OCI-LY7 (cell line): Measurements from ENCODE around the gene SPART. TPM values are rescaled to one million over a fixed set of nuclear protein-coding genes. Genes with fewer than 3 reads are reported as not detected.

Experiments used
- BruUV-seq: library from RNA; stranded (reverse); fragments of 400-500 nt; replicated peaks from 2 replicates; lab custom pipeline; 2021; lab: Mats Ljungman, UMichigan
- CTCF ChIA-PET: fragments of 300-600 bp; sonication (Branson Sonifier 250); formaldehyde crosslinking; loops from one replicate; lab custom pipeline; 2022; ENCODE audit warnings: antibody characterized with exemption; ENCODE audit not compliant: unreplicated experiment; lab: Charles Lee
- POLR2A ChIA-PET: fragments of 300-600 bp; sonication (Branson Sonifier 250); formaldehyde crosslinking; loops from one replicate; lab custom pipeline; 2022; ENCODE audit warnings: antibody characterized with exemption; lab: Charles Lee
- DNase-seq: peaks from one replicate; pipeline ENCODE4 v3.0.0-alpha.2; 2015; ENCODE audit warnings: low spot score
- H2AFZ ChIP-seq: fragments of 200-600 bp; sonication (generic), shearing (Covaris generic); 2 replicates; pipeline ENCODE4 v1.6.1; 2014; ENCODE audit warnings: mild to moderate bottlenecking, antibody characterized with exemption, low read length, moderate library complexity
- H3K27ac ChIP-seq: fragments of 200-600 bp; sonication (generic); 2 replicates; pipeline ENCODE4 v1.5.1; 2014; ENCODE audit warnings: mixed run types, low read depth, mild to moderate bottlenecking, moderate library complexity, low read length, inconsistent platforms; ENCODE audit not compliant: poor library complexity, severe bottlenecking
- H3K36me3 ChIP-seq: fragments of 200-600 bp; sonication (generic); 2 replicates; pipeline ENCODE4 v1.6.1; 2014; ENCODE audit warnings: mild to moderate bottlenecking, antibody characterized with exemption, low read length, moderate library complexity, mixed read lengths; ENCODE audit not compliant: insufficient read depth
- H3K4me1 ChIP-seq: fragments of 200-600 bp; sonication (generic); 2 replicates; pipeline ENCODE4 v1.5.1; 2014; ENCODE audit warnings: mild to moderate bottlenecking, low read length; ENCODE audit not compliant: insufficient read depth, poor library complexity, severe bottlenecking
- H3K4me2 ChIP-seq: fragments of 200-600 bp; sonication (generic); 2 replicates; pipeline ENCODE4 v1.6.1; 2014; ENCODE audit warnings: mild to moderate bottlenecking, low read length
- H3K4me3 ChIP-seq: fragments of 200-600 bp; sonication (generic); 2 replicates; pipeline ENCODE4 v1.5.1; 2014; ENCODE audit warnings: mild to moderate bottlenecking, low read depth, low read length; ENCODE audit not compliant: poor library complexity, severe bottlenecking
- H3K79me2 ChIP-seq: fragments of 200-600 bp; sonication (generic); 2 replicates; pipeline ENCODE4 v1.6.1; 2016; ENCODE audit warnings: low read depth, mild to moderate bottlenecking, low read length, moderate library complexity, mixed read lengths; ENCODE audit not compliant: insufficient read depth
- H3K9me2 ChIP-seq: fragments of 200-600 bp; sonication (generic); 2 replicates; pipeline ENCODE4 v1.6.1; 2016; ENCODE audit warnings: mild to moderate bottlenecking, low read length, mixed read lengths; ENCODE audit not compliant: insufficient read depth
- H3K9me3 ChIP-seq: fragments of 200-600 bp; sonication (generic); 2 replicates; pipeline ENCODE4 v1.6.1; 2014; ENCODE audit warnings: mild to moderate bottlenecking, mixed run types, low read length, mixed read lengths
- H4K20me1 ChIP-seq: fragments of 200-600 bp; sonication (generic); 2 replicates; pipeline ENCODE4 v1.6.1; 2014; ENCODE audit warnings: mild to moderate bottlenecking, antibody characterized with exemption, low read length, moderate library complexity, mixed read lengths; ENCODE audit not compliant: insufficient read depth
- CTCF ChIP-seq: fragments of 200-600 bp; sonication (generic); conservative IDR thresholded peaks from 2 replicates; pipeline ENCODE4 v1.5.1; 2014; ENCODE audit warnings: mild to moderate bottlenecking, antibody characterized with exemption, low read length, moderate library complexity, mixed read lengths
- EZH2phosphoT487 ChIP-seq: fragments of 200-600 bp; sonication (generic); IDR thresholded peaks from 2 replicates; pipeline ENCODE4 v1.6.1; 2018; ENCODE audit warnings: low read depth, borderline replicate concordance, mild to moderate bottlenecking, mixed run types, antibody characterized with exemption, low read length, moderate library complexity, mixed read lengths
- intact Hi-C: fragments of 100-400 bp; cut with micrococcal nuclease; formaldehyde crosslinking; loops from one replicate; pipeline ENCODE4 v1.10.0; 2022; ENCODE audit not compliant: unreplicated experiment
- small RNA-seq: library from RNA; depleted of rRNA; stranded (forward); fragments of <200 nt; gene quantifications from one replicate; pipeline ENCODE3, GENCODE V24; 2014
- total RNA-seq, 2 experiments: library from RNA; depleted of rRNA in 1 of 2; stranded (reverse); fragments of >200 nt in 1 of 2; shearing (Covaris generic) in 1 of 2; gene quantifications; 2 replicates each; pipeline ENCODE4 v1.2.3, GENCODE V29; 2014 to 2022

SPART gene
- total RNA-seq, 2 experiments from 2014 or later: not detected

- Histone ChIP-seq H4K20me1 (no peaks in the 10 kb centered on the region), H3K4me3 (no peak overlapping the region), H3K79me2 (no peaks in the 10 kb centered on the region), H3K9me2 (no peaks in the 10 kb centered on the region), H3K4me2 (no peak overlapping the region), H3K27ac (no peak overlapping the region), H2AFZ (no peak overlapping the region), H3K9me3 (no peaks in the 10 kb centered on the region), H3K4me1 (no peaks in the 10 kb centered on the region), H3K36me3 (no peaks in the 10 kb centered on the region)
- intact Hi-C loops: no loop called here
- CTCF ChIA-PET: no interaction called here
- BruUV-seq: no TSS peak
- TF ChIP-seq EZH2phosphoT487 (no peak), CTCF (no peak)
- POLR2A ChIA-PET: no interaction called here
- no peak for DNase-seq
Observed at GRCh38 chr13:36259361-36260137, 86.6 kb downstream of the SPART start.

GRCh38 chr13:36258831-36259230, 87.4 kb downstream of the SPART start:
- ChIA-PET POLR2A (no interaction called here), CTCF (no interaction called here)
- Histone ChIP-seq H3K4me2 (no peak overlapping the region), H3K9me3 (no peaks in the 10 kb centered on the region), H3K79me2 (no peaks in the 10 kb centered on the region), H4K20me1 (no peaks in the 10 kb centered on the region), H3K4me1 (no peaks in the 10 kb centered on the region), H3K9me2 (no peaks in the 10 kb centered on the region), H3K36me3 (no peaks in the 10 kb centered on the region), H3K4me3 (no peak overlapping the region), H3K27ac (no peak overlapping the region), H2AFZ (no peak overlapping the region)
- no TSS peak for BruUV-seq
- TF ChIP-seq EZH2phosphoT487 (no peak), CTCF (no peak)
- intact Hi-C loops: no loop called here
- DNase-seq: no peak

Small RNA genes within 50 kb of the gene (small RNA-seq; reads per million reads assigned to genes)
- not detected for gene RNU6-71P

Other genes with a start within 250 kb of the SPART start
- not detected in 2 replicates for gene DCLK1, start 215.0 kb downstream of the SPART start, total RNA-seq (2014; rRNA removed; shearing (Covaris generic))
- gene DCLK1, start 215.0 kb downstream of the SPART start, total RNA-seq (2022): not detected in 2 replicates
- gene SOHLH2, start 131.8 kb downstream of the SPART start, total RNA-seq (2014; rRNA removed; shearing (Covaris generic)): not detected in 2 replicates
- not detected in 2 replicates for gene SOHLH2, start 131.8 kb downstream of the SPART start, total RNA-seq (2022)
- gene CCDC169, start 48.6 kb downstream of the SPART start, total RNA-seq (2014; rRNA removed; shearing (Covaris generic)): not detected in 2 replicates
- gene CCDC169, start 48.6 kb downstream of the SPART start, total RNA-seq (2022): not detected in 2 replicates
- not detected in 2 replicates for gene CCNA1, start 86.1 kb upstream of the SPART start, total RNA-seq (2014; rRNA removed; shearing (Covaris generic))
- not detected in 2 replicates for gene CCNA1, start 86.1 kb upstream of the SPART start, total RNA-seq (2022)